Measurements from ENCODE around the gene PSMF1.

- no peak for TF ChIP-seq MAX (IDR thresholded peaks at IDR 0.05; ENCODE audit: insufficient read depth, insufficient read length)
- TF ChIP-seq CTCF (IDR thresholded peaks at IDR 0.05; ENCODE audit: extremely low read depth in 1 of 2, insufficient read depth in 1 of 2, low read depth in 1 of 2, low read length in 2 of 2) = no peak
- no peak for TF ChIP-seq POLR2AphosphoS5 (IDR thresholded peaks at IDR 0.05; ENCODE audit: insufficient read depth, low read depth, low read length)
- TF ChIP-seq MYC (IDR thresholded peaks at IDR 0.05; ENCODE audit: low read depth, low read length) = no peak
- TF ChIP-seq JUN (IDR thresholded peaks at IDR 0.05; ENCODE audit: borderline replicate concordance, insufficient read depth, insufficient read length, low read depth) = no peak
- no peak for TF ChIP-seq EZH2 (IDR thresholded peaks at IDR 0.05; ENCODE audit: borderline replicate concordance, low read depth, low read length, severe bottlenecking)
- TF ChIP-seq POLR2A (IDR thresholded peaks at IDR 0.05; ENCODE audit: low read depth, low read length) = no peak
- no peak for TF ChIP-seq GATA2 (IDR thresholded peaks at IDR 0.05; ENCODE audit: insufficient read depth, insufficient read length, low read depth, low read length)
Observed at GRCh38 chr20:1203630-1204029, 85.2 kb downstream of the PSMF1 start.

All from endothelial cell of umbilical vein (primary cell).